DMS 273 (cell line): ENCODE data around the gene FBP1.
A peak's percentile ranks its signal among the peaks of the same experiment; 100 is the strongest.
"Not testable (repeated sequence)": the region's sequence is repeated elsewhere in the genome, so short reads cannot be mapped to it uniquely, and the experiment has no call there.

Source experiments
- DNase-seq: peaks from one replicate; lab custom pipeline; 2025; ENCODE audit not compliant: unreplicated experiment; lab: John Stamatoyannopoulos, UW

Gene FBP1

GRCh38 chr9:94622087-94622800 lies 17.1 kb downstream of the FBP1 start:
- DNase-seq: no peak

GRCh38 chr9:94619026-94619425 lies 20.3 kb downstream of the FBP1 start:
- DNase-seq: no peak

GRCh38 chr9:94613003-94613402 lies 26.3 kb downstream of the FBP1 start:
- DNase-seq: no peak

- no peak for DNase-seq
These were observed 27.2 kb downstream of the FBP1 start for GRCh38 chr9:94612071-94612470.

GRCh38 chr9:94611638-94612068 lies 27.7 kb downstream of the FBP1 start:
- no peak for DNase-seq

GRCh38 chr9:94610181-94610606 lies 29.1 kb downstream of the FBP1 start:
- DNase-seq: no peak

GRCh38 chr9:94607423-94607691 lies 32.0 kb downstream of the FBP1 start:
- no peak for DNase-seq

DNA sequence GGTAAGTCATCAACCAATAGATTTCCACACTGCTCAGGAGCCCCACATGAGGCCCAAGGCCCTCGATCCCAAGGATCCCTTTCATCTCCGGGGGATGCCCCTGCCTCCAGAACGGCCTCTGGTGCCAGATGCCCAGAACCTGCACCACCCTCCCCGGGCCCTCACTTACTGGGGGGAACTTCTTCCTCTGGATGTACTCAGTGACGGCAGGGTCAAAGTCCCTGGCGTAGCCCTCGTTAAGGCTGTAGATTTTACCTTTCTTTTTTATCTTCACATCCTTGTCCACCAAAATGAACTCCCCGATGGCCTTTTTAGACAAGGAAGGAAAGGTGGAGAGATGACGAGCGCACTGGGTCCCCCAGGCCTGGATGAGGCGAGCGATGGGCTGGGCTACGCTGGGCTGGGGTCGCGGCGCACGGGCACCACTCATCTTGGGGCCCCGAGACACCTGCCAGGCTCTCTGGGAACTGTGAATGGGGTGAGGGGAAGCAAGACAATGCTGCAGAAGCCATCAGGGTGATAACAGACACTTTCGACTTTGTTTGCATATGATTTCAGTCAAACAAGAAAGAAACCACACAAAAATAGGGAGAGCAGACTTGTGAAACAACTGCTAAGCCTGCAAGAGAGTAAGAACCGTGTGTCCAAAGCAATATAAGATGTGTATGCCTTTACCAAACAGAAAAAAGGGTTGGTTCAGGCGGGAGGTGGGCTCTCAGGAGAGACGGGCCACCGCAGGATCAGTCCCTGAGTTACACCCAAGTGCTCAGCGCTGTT lies 32.5 kb downstream of the FBP1 start:
- DNase-seq: no peak

DNA sequence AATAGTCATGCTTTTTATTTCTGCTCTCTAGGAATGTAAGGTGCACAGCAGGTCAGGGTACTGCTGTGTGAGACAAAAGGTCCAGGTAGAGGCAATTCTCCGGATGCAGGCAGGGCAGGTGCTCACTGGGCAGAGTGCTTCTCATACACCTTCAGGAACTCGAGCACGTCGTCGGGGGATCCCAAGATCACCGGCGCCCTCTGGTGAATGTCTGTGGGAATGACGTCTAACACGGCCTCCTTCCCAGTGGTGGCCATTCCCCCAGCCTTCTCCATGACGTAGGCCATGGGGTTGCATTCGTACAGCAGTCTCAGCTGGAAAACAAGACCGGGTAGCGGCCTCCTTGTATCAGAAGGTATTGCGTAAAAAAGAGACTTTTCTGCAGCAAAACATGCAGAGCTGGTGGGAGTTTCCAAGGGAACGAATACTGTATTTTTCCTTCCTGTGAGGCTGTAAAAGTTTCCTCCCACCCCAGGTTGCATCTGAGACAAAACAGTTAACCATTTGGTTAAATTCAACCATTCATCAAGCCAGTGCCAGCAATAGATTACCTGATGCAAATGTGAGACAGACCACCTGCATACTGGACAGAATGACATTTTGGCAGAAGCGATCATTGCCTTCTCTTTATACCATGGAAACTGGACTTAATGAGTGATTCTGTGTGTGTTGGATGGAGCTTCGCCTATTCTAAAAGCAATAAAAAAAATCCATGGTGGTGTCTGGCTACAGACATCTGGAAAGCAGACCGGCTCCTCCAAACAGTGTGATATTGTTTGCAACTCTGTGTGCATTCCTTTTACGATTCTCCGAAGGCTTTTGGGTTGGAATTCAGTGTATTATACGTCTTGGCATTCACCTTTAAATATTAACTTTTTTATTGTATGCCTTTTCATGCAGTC lies 35.8 kb downstream of the FBP1 start:
- DNase-seq: peak; percentile 75

GRCh38 chr9:94602666-94603065 lies 36.7 kb downstream of the FBP1 start:
- no peak for DNase-seq

DNA sequence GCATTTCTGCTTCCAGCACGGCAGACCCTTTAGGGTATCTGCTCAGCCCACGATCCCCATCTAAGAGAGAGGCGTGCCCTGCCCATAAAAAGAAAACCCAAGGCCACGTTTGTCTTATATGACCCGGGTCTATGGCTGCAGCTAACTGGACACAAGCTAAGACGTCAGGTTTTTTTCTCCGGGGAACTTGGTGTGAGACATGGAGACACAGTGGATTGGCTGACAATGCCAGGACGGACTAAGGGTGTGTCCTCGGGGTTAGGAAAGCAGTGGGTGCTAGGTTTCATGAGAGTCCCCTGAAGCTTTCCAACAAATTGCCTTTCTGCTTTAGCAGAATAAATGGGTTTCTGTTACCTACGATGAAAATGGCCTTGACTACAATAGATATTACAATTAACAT lies 38.6 kb downstream of the FBP1 start:
- no peak for DNase-seq

DNA sequence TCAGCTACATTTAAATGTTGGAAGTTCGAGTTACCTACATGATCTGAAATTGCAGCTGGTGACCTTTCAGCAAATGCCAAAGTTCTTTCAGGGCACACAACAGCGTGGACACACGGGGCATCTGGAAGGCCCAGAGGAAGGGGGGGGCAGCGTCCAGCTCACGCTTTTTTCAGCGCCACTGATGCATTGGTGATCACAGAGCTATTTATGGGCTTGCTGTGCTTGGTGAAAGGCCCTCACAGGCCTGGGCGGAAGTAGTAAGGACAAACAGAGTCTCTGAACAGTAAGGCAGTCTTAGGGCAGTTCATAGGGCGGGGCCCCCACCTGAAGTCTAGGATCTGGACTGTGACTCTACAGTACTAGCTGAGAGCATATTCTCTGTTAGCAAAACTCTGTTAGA lies 39.1 kb downstream of the FBP1 start:
- no peak for DNase-seq

GRCh38 chr9:94599102-94599501 lies 40.2 kb downstream of the FBP1 start:
- no peak for DNase-seq

- DNase-seq: no peak
These were observed 45.6 kb downstream of the FBP1 start, which contains the start of gene FBP2 for GRCh38 chr9:94593459-94594345. Gene FBP2 (minus strand): TSS chr9:94593824. CDS start chr9:94593726, 98 bp downstream.

DNA sequence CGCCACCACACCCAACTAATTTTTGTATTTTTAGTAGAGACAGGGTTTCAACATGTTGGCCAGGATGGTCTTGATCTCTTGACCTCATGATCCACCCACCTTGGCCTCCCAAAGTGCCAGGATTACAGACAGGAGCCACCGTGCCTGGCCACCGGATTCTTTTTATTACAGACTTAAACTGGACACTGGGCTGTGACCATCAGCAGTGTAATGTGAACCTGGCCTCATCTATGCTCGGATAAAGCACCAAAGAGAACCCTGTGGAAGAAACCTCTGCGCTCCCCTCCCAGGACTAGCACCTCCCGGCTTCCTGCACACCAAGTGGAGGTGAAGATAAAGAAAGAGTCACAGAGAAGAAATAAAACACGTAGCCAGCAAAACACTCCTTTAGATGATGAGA lies 46.6 kb downstream of the FBP1 start:
- not testable (repeated sequence) for DNase-seq

GRCh38 chr9:94591876-94592275 lies 47.4 kb downstream of the FBP1 start:
- DNase-seq: no peak

GRCh38 chr9:94591046-94591545 lies 48.2 kb downstream of the FBP1 start:
- not testable (repeated sequence) for DNase-seq

DNA sequence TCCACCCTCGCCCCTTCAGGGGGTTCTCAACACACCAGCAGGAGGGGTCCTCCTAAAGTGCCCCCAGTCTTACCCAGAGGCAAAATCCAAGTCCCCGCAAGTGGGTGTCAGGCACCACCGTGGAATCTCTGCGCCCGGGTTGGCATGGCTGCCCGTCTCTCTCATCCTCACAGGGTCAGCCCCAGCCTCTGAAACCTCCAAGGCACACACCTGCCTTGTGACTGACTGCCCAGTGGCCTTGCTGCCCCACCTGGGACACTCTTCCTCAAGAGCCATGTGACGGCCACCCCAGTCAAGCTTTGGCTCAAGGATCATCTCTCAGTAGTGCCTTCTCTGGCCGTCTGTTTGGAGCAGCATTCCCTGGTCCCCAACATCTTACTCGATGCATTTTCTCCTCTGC lies 50.6 kb downstream of the FBP1 start:
- DNase-seq: no peak

DNA sequence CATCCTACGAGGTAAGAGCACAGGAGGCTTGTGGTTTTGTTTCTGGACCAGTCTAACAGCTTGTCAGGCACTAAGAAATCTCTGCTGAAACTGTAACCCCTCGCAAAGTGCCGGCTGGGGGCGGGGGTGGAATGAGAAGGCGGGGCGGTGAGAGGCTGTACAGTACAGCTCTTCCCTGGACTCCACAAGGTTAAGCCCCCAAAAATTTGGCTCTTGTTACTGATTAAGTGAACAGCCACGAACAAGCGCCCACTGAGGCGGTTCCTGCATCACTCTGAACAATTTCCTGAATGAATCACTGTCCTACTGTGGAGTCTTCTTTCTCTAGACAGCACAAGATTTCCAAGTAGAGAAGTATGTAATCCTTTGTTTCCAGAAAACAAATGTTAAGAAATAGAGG lies 52.5 kb downstream of the FBP1 start:
- no peak for DNase-seq

GRCh38 chr9:94586316-94586715 lies 53.0 kb downstream of the FBP1 start:
- no peak for DNase-seq
